ENCODE results near the gene CDH6.

The CDH6 gene

DNA sequence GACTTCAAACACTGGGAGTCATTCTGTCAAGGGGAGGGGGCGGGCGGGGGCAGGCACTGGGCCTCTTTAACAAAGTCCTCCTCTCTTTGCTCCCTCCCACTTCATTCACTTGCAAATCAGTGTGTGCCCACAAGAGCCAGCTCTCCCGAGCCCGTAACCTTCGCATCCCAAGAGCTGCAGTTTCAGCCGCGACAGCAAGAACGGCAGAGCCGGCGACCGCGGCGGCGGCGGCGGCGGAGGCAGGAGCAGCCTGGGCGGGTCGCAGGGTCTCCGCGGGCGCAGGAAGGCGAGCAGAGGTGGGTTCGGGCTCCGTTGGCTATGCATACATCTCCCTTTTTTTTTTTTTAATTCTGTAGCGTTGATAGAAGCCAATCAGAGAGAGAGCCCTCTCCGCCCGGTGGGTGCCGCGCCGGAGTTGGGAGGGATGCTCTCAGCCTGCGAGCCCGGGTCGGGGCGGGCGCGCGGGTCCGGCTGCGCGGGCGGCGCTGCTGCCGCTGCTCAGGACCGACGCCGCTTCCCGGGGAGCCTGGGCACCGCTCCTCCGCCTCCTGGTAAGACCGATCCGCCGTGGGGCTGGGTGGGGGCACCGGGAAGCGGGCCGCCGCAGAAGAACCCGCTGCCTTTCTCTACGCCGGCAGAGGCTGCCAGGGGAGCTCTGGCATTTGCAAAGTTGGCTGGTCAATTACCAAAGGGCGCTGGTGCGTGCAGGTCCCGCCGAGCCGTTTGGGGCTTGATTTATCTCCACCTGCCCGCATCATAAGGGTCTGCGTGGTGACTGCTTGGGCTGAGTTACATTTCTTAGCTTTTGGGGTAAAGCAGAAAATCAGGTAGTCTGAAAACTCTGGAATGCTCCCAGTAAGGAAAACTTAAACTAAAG is at the start of gene CDH6:
CDH6 (plus strand) TSS at position 96 of the 877 bp plus-strand sequence. CDS start 73,788 bp downstream, outside the sequence.
- no peak for DNase-seq (ENCODE audit: low read depth)

DNA sequence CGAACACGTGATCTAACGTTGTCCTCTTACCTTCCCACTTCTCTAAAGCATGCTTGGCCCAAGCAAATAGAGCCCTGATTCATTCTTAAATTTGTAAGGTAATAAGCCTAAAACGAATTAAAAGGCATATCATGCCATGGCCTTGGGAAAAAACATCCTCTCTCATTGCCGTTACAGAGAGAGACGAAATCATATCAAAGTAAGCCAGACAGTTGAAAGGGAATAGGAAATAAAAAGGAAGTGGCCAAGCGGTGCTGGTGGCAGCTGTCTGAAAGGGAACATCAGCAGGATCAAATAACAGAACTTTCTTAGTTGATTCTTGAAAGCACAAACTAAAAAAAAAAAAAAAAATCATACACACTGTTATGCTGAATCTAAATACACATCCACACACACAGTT is 49.1 kb upstream of the CDH6 start:
- DNase-seq (ENCODE audit: low read depth) = no peak

- no peak for DNase-seq (ENCODE audit: low read depth)
Observed at GRCh38 chr5:31148959-31149475, 44.5 kb upstream of the CDH6 start.

GRCh38 chr5:31153521-31153920 is 40.0 kb upstream of the CDH6 start:
- peak; percentile 83 for DNase-seq (ENCODE audit: low read depth)

GRCh38 chr5:31156631-31157160 is 36.8 kb upstream of the CDH6 start:
- DNase-seq (ENCODE audit: low read depth) = no peak

DNA sequence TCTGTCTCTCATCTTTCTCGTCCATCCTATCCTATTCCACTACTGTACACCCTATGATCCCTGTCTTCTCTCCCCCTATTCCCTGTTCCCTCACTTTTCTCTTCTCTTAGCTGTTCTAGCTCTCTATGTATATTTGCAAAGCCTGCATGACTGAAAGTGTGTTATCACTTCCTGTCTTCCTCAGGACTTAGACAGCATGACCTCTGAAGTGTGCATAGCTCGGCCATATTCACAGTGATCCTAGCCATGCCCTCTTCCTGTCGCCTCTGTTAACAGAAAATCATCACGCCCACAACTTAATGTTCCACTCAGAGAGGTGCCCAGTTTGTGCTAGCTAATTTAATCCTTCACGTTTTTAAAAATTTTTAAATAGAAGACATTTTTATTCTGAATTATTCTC is 35.8 kb upstream of the CDH6 start:
- DNase-seq (ENCODE audit: low read depth) = no peak

- no peak for DNase-seq (ENCODE audit: low read depth)
Observed at GRCh38 chr5:31158686-31159085, 34.8 kb upstream of the CDH6 start.

DNA sequence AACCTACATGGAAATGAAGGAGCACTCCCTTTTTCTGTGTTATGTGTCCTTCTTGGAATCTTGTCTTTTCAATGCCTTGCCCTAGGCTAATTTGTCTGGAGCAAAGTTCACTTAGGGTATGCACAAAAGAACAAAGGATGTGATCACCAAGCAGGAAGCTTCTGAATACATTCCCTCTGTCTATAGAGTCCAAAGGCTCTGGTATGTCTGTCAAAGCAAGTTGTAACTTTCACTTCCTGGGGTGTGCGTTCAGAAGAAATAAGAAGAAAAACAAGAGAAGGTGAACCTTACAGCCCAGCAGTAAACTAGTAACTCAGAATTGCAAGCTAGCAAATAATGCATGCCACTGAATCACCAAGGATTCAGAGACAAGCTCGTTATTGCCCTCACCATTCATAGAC is 31.7 kb upstream of the CDH6 start:
- no peak for DNase-seq (ENCODE audit: low read depth)

GRCh38 chr5:31165729-31166128 is 27.8 kb upstream of the CDH6 start:
- DNase-seq (ENCODE audit: low read depth) = no peak

GRCh38 chr5:31169379-31169778 is 24.1 kb upstream of the CDH6 start:
- no peak for DNase-seq (ENCODE audit: low read depth)

DNA sequence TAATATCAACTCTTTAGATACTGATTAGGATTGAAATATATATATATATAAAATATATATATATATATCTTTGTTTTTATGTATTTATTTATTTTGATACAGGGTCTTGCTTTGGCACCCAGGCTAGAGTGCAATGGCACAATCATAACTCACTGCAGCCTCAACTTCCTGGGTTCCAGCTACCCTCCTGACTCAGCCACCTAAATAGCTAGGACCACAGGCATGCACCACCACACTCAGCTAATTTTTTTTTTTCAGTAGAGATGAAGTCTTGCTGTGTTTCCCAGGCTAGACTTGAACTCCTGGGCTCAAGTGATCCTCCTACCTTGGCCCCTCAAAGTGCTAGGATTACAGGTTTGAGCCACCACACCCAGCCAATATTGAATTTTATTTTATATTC is 20.6 kb upstream of the CDH6 start:
- no peak for DNase-seq (ENCODE audit: low read depth)

DNA sequence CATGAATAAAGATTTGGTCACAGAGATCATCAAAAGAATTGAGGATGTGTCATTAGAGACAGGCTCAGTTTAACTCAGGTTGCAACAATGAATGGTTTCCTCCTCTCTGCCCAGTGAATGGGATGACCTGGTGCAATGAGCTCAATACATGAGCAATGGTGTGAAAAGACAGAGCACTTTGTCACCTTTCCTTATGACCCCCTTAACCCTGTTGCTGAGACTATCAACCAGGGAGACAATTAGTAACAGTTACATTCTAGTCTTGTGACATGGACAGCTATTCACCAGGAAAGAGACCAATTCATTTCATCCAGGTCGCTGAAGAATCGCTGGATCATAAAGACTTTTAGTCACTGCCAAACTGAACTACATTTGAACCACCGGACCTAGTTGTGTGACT is 19.9 kb upstream of the CDH6 start:
- DNase-seq (ENCODE audit: low read depth) = no peak

DNA sequence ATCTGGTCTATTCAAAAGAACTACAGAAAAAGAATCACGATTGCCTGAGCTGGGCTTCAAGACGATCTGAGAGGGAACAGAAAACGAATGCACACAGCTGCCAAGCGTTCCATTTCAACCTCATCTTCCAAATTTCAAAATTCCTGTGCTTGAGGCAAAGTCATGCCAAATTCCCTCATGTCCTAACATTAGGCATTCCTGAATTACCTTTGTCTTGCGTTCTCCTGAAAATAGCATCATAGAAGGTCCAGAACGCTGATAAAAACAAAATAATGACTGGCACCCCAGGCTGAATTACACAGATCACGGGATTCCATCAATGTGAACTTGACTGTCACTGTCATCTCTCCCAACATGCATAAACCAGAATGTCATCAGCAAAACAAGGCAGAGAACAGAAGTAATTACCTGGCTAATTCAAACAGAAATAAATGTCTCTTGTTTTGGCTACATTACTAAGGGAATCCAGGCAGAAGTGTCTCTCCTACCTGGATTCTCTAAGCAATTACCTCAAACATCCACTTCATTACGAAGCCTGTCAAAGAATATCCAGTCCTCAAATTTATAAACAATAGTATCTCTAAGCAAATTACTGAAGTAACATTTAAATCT is 12.0 kb upstream of the CDH6 start:
- DNase-seq (ENCODE audit: low read depth) = no peak

- no peak for DNase-seq (ENCODE audit: low read depth)
Observed at GRCh38 chr5:31182136-31182535, 11.3 kb upstream of the CDH6 start.

DNA sequence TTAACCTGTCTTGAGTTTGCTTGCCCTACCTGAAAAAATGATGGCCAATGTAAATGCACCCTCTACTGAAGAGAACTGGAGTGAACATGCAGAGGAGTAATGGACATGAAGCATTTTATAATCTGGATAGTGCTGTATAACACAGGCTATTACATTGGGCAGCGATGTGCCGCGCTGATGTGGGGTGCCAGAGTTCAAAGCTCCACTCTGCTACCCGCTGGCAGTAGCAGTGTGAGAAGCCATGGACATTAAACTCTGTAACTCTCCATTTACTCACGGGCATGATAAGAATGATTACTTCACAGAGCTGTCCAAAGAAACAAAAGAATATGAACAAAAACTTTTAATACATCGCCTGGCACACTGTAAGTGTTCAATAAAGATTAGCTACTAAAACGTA is 7.5 kb upstream of the CDH6 start:
- DNase-seq (ENCODE audit: low read depth) = no peak

DNA sequence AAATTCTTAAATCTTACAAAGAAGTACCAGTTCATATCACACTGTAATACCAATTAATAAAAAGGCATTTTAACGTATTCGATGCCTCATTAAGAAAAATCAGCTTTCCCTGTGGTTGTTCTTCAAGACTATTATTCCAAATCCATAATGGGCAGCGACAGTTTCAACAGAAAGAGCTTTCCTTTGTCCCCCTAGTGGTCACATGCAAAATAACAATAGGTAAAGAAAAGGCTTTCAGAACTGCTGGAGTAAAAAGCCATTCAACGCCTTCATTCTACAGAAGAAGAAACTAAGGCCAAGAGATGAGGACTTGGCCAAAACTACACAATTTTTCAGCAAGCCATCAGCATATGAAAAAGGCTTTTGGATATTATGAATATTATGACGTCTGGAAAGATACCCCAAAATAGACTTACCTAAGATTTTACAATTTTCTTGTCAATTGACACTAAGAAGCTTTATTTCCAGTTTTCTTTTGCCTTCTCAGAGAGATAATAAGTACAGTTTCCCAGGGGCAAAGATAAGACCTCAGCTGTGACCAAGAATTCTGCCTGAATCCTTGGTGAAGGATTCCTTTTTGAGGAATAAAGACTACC is 6.7 kb upstream of the CDH6 start:
- DNase-seq (ENCODE audit: low read depth) = peak; percentile 24

DNA sequence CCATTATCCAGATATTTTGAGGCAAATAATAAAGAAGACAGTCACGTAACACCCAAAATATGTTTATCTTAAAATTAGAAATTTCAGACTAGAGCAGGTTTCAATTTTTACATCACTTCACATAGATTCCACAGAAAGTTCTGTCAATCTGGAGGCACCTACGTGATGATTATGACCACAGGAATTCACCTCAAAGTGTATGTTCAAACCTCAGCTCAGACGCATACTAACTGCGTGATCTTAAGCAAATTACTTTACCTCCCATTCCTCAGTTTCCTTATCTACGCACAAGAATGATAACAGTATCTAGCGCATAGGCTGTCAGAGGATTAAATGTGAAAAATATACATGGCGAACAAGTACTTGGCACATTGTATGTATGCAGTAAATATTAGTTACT is 5.9 kb upstream of the CDH6 start:
- DNase-seq (ENCODE audit: low read depth) = no peak

DNA sequence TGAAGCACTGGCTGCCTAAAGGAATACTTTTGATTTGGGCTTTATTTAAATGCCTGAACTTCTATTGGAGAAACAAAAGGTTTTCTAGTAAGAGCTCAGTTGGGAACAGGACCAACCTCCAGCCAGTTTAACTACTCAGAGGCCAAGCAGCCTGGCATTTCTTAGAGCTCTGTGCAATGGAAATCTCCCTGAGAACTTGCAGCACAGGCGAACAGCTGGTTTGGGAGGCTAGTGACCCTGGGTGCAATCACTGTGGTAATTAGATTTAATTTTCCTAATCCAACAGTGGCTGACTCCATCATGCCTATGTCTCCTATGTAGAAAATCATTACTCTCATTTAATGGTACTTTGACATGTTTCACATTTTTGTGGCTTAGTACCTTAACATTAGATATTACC is 1.0 kb upstream of the CDH6 start:
- no peak for DNase-seq (ENCODE audit: low read depth)

GRCh38 chr5:31193116-31193515 is 370 bp upstream of the CDH6 start:
- no peak for DNase-seq (ENCODE audit: low read depth)

DNA sequence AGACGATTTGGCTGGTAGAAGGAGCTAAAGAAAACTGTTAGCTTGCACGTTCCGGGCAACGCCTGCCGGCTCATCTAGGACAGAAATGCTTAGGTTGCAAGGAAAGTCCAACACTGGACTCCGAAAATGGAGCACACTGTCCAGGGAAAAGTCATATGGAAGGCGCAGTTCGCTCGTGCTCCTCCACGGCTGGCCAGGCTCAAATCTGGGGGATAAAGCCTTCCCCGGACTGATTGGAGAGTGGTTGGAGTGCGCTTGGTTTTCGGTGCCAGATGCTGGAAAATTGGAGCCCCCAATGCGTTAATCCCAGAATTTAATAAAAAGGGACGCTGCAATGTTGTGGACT is 955 bp downstream of the CDH6 start:
- DNase-seq (ENCODE audit: low read depth) = no peak

DNA sequence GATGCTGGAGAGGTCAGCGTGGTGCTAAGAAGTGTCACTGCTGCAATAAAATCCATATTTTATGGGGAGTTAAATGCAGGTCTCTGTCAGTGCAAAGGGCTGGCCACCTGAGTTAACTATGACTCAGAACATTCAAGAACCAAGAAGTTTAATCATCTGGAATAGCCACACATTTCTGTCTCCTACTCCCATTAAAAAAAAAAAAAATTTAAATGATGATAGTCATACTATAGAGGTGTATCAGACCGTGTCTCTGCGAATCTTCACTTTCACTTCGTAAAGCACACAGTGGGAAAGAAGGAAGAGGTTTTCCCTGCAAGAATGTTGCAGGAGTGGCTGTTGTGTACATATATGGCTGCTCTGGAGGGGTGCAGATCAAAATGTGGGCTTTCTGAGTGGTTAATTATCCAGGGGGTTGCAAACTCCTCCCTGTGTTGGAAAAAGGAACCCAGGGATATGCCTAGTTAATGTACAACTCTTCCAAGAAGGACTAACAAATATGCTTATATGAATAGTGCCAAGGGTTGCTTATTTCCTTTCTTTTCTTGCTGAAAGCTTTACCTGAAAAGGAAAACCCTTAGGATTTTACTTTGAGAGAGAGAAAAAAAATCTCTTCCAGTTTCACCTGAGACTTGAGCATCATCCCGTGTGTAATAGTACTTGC is 1.5 kb downstream of the CDH6 start:
- no peak for DNase-seq (ENCODE audit: low read depth)

DNA sequence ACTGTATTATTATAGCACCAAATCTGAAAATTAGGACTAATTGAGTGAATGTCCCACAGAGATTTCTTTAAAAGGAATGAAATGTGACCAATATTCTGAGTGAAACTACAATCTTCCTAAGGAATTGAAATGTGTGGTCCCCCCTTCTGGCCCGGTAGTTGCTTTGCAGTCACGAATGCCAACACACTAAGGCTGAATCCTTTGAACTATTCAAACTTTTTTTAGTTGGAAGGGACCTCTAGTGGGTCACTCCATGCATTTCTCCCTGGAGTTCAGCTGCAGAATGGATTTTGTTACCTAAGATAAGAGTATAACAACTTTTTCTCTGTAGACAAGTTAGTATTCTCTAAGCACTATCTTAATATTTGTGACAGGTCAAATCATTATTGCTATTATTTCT is 2.8 kb downstream of the CDH6 start:
- DNase-seq (ENCODE audit: low read depth) = no peak
